Measurements from ENCODE around the gene PGGHG.

PGGHG gene

GRCh38 chr11:272195-272930, 16.6 kb upstream of the PGGHG start:
- Histone ChIP-seq H3K27me3 (ENCODE audit: control insufficient read depth, insufficient read depth, low read length) (no peaks in the 10 kb centered on the region), H3K27ac (ENCODE audit: low read depth, low read length) (no peak overlapping the region), H3K4me1 (ENCODE audit: control insufficient read depth, insufficient read depth, low read length) (no peaks in the 10 kb centered on the region), H3K9ac (ENCODE audit: low read length) (no peak overlapping the region), H3K4me3 (ENCODE audit: low read length) (no peak overlapping the region), H3K36me3 (ENCODE audit: control insufficient read depth, insufficient read depth, low read length) (no peaks in the 10 kb centered on the region)

DNA sequence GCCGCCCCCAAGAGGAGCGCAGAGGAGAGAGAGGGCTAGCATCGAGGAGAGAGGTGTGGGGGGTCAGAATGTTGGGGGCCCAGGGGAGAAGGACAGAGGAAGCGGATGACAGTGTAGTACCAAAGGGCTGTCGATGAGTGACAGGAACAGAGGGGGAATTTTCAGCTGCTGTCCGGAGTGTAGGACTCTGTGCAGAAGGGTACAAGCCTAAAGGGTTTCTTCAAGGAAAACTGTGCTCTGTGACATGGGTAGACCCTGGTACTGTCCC, 16.1 kb upstream of the PGGHG start:
- no peaks in the 10 kb centered on the region for H3K36me3 ChIP-seq (ENCODE audit: control insufficient read depth, insufficient read depth, low read length)
- H3K9ac ChIP-seq (ENCODE audit: low read length), result no peak overlapping the region
- no peak overlapping the region for H3K4me3 ChIP-seq (ENCODE audit: low read length)
- no peaks in the 10 kb centered on the region for H3K4me1 ChIP-seq (ENCODE audit: control insufficient read depth, insufficient read depth, low read length)
- no peak overlapping the region for H3K27ac ChIP-seq (ENCODE audit: low read depth, low read length)
- H3K27me3 ChIP-seq (ENCODE audit: control insufficient read depth, insufficient read depth, low read length), result no peaks in the 10 kb centered on the region

DNA sequence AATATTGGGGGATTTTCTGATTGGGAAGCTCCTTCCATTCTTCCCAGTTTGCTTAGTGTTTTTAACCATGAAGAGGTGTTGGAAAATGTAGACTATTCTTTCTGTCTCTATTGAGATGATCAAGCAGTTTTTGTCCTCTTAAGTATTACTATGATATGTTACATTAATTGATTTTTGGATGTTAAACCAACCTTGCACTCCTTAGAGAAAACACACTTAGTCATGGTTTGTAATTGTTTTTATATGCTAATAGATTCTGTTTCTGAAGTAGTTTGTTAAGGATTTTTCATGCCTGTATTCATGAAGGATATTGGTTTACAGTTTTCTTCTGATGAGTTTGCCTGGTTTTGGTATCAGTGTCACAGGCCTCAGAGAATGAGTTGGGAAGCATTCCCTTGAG, 12.7 kb upstream of the PGGHG start:
- Histone ChIP-seq H3K4me3 (ENCODE audit: low read length) (no peak overlapping the region), H3K9ac (ENCODE audit: low read length) (no peak overlapping the region), H3K4me1 (ENCODE audit: control insufficient read depth, insufficient read depth, low read length) (no peaks in the 10 kb centered on the region), H3K36me3 (ENCODE audit: control insufficient read depth, insufficient read depth, low read length) (no peaks in the 10 kb centered on the region), H3K27ac (ENCODE audit: low read depth, low read length) (no peak overlapping the region), H3K27me3 (ENCODE audit: control insufficient read depth, insufficient read depth, low read length) (peaks cover 18% of the 10 kb centered on the region)

GRCh38 chr11:278001-278951, 10.7 kb upstream of the PGGHG start, which contains the start of gene NLRP6:
Gene NLRP6 (plus strand): TSS chr11:278407. CDS start chr11:278570, 163 bp downstream.
- Histone ChIP-seq H3K4me3 (ENCODE audit: low read length) (no peak within 1 kb of the TSS), H3K9ac (ENCODE audit: low read length) (no peak within 1 kb of the TSS)

GRCh38 chr11:279040-279965, 9.6 kb upstream of the PGGHG start:
- Histone ChIP-seq H3K4me3 (ENCODE audit: low read length) (peak overlapping the region; percentile 21), H3K4me1 (ENCODE audit: control insufficient read depth, insufficient read depth, low read length) (no peaks in the 10 kb centered on the region), H3K9ac (ENCODE audit: low read length) (no peak overlapping the region), H3K27ac (ENCODE audit: low read depth, low read length) (no peak overlapping the region), H3K27me3 (ENCODE audit: control insufficient read depth, insufficient read depth, low read length) (peaks cover 37% of the 10 kb centered on the region), H3K36me3 (ENCODE audit: control insufficient read depth, insufficient read depth, low read length) (no peaks in the 10 kb centered on the region)

More at GRCh38 chr11:278001-278951, 10.7 kb upstream of the PGGHG start, which contains the start of gene NLRP6:
- Histone ChIP-seq H3K27ac (ENCODE audit: low read depth, low read length) (no peak within 1 kb of the TSS), H3K36me3 (ENCODE audit: control insufficient read depth, insufficient read depth, low read length) (no peaks in the 10 kb centered on the region), H3K4me1 (ENCODE audit: control insufficient read depth, insufficient read depth, low read length) (no peaks in the 10 kb centered on the region), H3K27me3 (ENCODE audit: control insufficient read depth, insufficient read depth, low read length) (peaks cover 32% of the 10 kb centered on the region)

GRCh38 chr11:279966-280705, 8.8 kb upstream of the PGGHG start:
- Histone ChIP-seq H3K27ac (ENCODE audit: low read depth, low read length) (no peak overlapping the region), H3K9ac (ENCODE audit: low read length) (no peak overlapping the region), H3K4me3 (ENCODE audit: low read length) (peak overlapping the region; percentile 57), H3K36me3 (ENCODE audit: control insufficient read depth, insufficient read depth, low read length) (no peaks in the 10 kb centered on the region), H3K4me1 (ENCODE audit: control insufficient read depth, insufficient read depth, low read length) (no peaks in the 10 kb centered on the region), H3K27me3 (ENCODE audit: control insufficient read depth, insufficient read depth, low read length) (peaks cover 40% of the 10 kb centered on the region)

GRCh38 chr11:280706-281485, 8.0 kb upstream of the PGGHG start:
- H3K27ac ChIP-seq (ENCODE audit: low read depth, low read length), result no peak overlapping the region

GRCh38 chr11:281486-282161, 7.3 kb upstream of the PGGHG start:
- Histone ChIP-seq H3K36me3 (ENCODE audit: control insufficient read depth, insufficient read depth, low read length) (no peaks in the 10 kb centered on the region), H3K4me3 (ENCODE audit: low read length) (peak overlapping the region; percentile 47), H3K9ac (ENCODE audit: low read length) (no peak overlapping the region), H3K4me1 (ENCODE audit: control insufficient read depth, insufficient read depth, low read length) (no peaks in the 10 kb centered on the region), H3K27me3 (ENCODE audit: control insufficient read depth, insufficient read depth, low read length) (peaks cover 44% of the 10 kb centered on the region), H3K27ac (ENCODE audit: low read depth, low read length) (no peak overlapping the region)

More at GRCh38 chr11:280706-281485, 8.0 kb upstream of the PGGHG start:
- Histone ChIP-seq H3K27me3 (ENCODE audit: control insufficient read depth, insufficient read depth, low read length) (peaks cover 43% of the 10 kb centered on the region), H3K9ac (ENCODE audit: low read length) (no peak overlapping the region), H3K4me1 (ENCODE audit: control insufficient read depth, insufficient read depth, low read length) (no peaks in the 10 kb centered on the region), H3K4me3 (ENCODE audit: low read length) (peak overlapping the region; percentile 57), H3K36me3 (ENCODE audit: control insufficient read depth, insufficient read depth, low read length) (no peaks in the 10 kb centered on the region)

- H3K4me1 ChIP-seq (ENCODE audit: control insufficient read depth, insufficient read depth, low read length), result no peaks in the 10 kb centered on the region
- no peak overlapping the region for H3K27ac ChIP-seq (ENCODE audit: low read depth, low read length)
- peaks cover 47% of the 10 kb centered on the region for H3K27me3 ChIP-seq (ENCODE audit: control insufficient read depth, insufficient read depth, low read length)
- H3K4me3 ChIP-seq (ENCODE audit: low read length), result no peak overlapping the region
- no peaks in the 10 kb centered on the region for H3K36me3 ChIP-seq (ENCODE audit: control insufficient read depth, insufficient read depth, low read length)
- no peak overlapping the region for H3K9ac ChIP-seq (ENCODE audit: low read length)
Observed at GRCh38 chr11:282171-282570, 6.8 kb upstream of the PGGHG start.

GRCh38 chr11:282630-283360, 6.1 kb upstream of the PGGHG start:
- Histone ChIP-seq H3K36me3 (ENCODE audit: control insufficient read depth, insufficient read depth, low read length) (no peaks in the 10 kb centered on the region), H3K27ac (ENCODE audit: low read depth, low read length) (no peak overlapping the region), H3K4me3 (ENCODE audit: low read length) (no peak overlapping the region), H3K4me1 (ENCODE audit: control insufficient read depth, insufficient read depth, low read length) (no peaks in the 10 kb centered on the region), H3K9ac (ENCODE audit: low read length) (no peak overlapping the region), H3K27me3 (ENCODE audit: control insufficient read depth, insufficient read depth, low read length) (peaks cover 51% of the 10 kb centered on the region)

Data from rectal smooth muscle tissue (tissue), 1 donor.